Loucy (cell line): Measurements from ENCODE around the gene ARRB1.

Source experiments
- CTCF ChIP-seq: fragments of 200-600 bp; sonication (generic); conservative IDR thresholded peaks from 2 replicates; pipeline ENCODE4 v1.5.1; 2014; ENCODE audit warnings: mild to moderate bottlenecking, antibody characterized with exemption, low read length
- EZH2phosphoT487 ChIP-seq: fragments of 200-600 bp; IDR thresholded peaks from 2 replicates; pipeline ENCODE4 v1.6.1; 2018; ENCODE audit warnings: antibody characterized with exemption, mild to moderate bottlenecking, moderate library complexity, borderline replicate concordance

- TF ChIP-seq CTCF (no peak), EZH2phosphoT487 (no peak)
Observed at GRCh38 chr11:75272821-75273301, 78.6 kb downstream of the ARRB1 start.
